Psoas muscle (tissue), 8 donors: ENCODE results near the gene MAGIX. TPM values are rescaled to one million over a fixed set of nuclear protein-coding genes. Genes with fewer than 3 reads are reported as not detected.
"Not testable (repeated sequence)": the region's sequence is repeated elsewhere in the genome, so short reads cannot be mapped to it uniquely, and the experiment has no call there.

Experiments used
- ATAC-seq, 4 donors: fragments of 200-7000 bp; cut with Tn5 transposase; one replicate each; pipeline ENCODE4 v1.9.1; 2020; ENCODE audit warnings: moderate library complexity in 3 of 4, mild to moderate bottlenecking in 2 of 4
- DNase-seq, 2 donors: peaks; one replicate each; pipeline ENCODE4 v3.0.0-alpha.2; 2020
- H3K27ac ChIP-seq: fragments of 200-600 bp; one replicate; pipeline ENCODE4 v1.8.0; 2022
- H3K27me3 ChIP-seq, 3 donors: fragments of 200-600 bp in 1 of 3; one replicate each; pipeline versions ENCODE4 v1.6.1 to v1.8.0; 2013 to 2022; ENCODE audit warnings: low read length in 2 of 3, mild to moderate bottlenecking in 2 of 3, moderate library complexity in 1 of 3; ENCODE audit not compliant: insufficient read depth in 3 of 3
- H3K36me3 ChIP-seq, 2 donors: fragments of 200-600 bp in 1 of 2; one replicate each; pipeline versions ENCODE4 v1.6.1 to v1.8.0; 2013 to 2022; ENCODE audit warnings: low read depth in 1 of 2, mild to moderate bottlenecking in 1 of 2, moderate library complexity in 1 of 2; ENCODE audit not compliant: insufficient read depth in 1 of 2
- H3K4me1 ChIP-seq: fragments of 200-600 bp; one replicate; pipeline ENCODE4 v1.8.0; 2022
- H3K4me3 ChIP-seq: fragments of 200-600 bp; one replicate; pipeline ENCODE4 v1.8.0; 2022; ENCODE audit warnings: mild to moderate bottlenecking
- H3K9me3 ChIP-seq: fragments of 200-600 bp; one replicate; pipeline ENCODE4 v1.8.0; 2022
- WGBS, 3 donors: extraction: QIAGEN DNeasy Blood & Tissue Kit; methylation state at CpG; one replicate each; pipeline versions ENCODE4 v1.1.6 to v1.1.7; 2013; 5-methylcytosine and 5-hydroxymethylcytosine counted together
- intact Hi-C, 2 donors: fragments of 100-400 bp; cut with DNase I; formaldehyde crosslinking; loops; one replicate each; pipeline versions ENCODE4 v1.11.0 to v1.14.2; 2022
- polyA plus RNA-seq, 3 donors: library from polyadenylated mRNA; stranded (reverse); fragments of 200-250 nt; gene quantifications; one replicate each; pipeline ENCODE4 v1.2.3, GENCODE V29; 2013
- total RNA-seq, 4 donors: library from RNA; stranded (reverse); fragmentation: NEBNext Ultra II Directional in 2 of 4; extraction: Animal tissue kit (Norgen Biotek cat#: 25700) in 2 of 4; gene quantifications; one replicate each; pipeline versions ENCODE4 v1.2.1 to v1.2.4, GENCODE V29; 2021 to 2023
- TF ChIP-seq, protein P1 (sequence below): fragments of 200-600 bp; IDR thresholded peaks from one replicate; pipeline ENCODE4 v1.8.0; 2022; ENCODE audit warnings: antibody characterized with exemption
- donor health status: healthy with polysubstance abuse.
- donor health status: DM: no; HTN: no; CAD: no; lungs with moderate emphysema.
- donor health status: Bipolar disorder and iron deficiency.
- donor health status: healthy.
- donor health status: DM: yes; HTN: yes; CAD: no.
- donor health status: DM: no; HTN: no; CAD: no.
- donor health status: DM: no; HTN: no; CAD: no.
- donor health status: DM: yes; HTN: yes; CAD: no.

MAGIX gene
- total and polyA plus RNA-seq, 7 donors = 2.9 to 8.0 (median 3.7) TPM

DNA sequence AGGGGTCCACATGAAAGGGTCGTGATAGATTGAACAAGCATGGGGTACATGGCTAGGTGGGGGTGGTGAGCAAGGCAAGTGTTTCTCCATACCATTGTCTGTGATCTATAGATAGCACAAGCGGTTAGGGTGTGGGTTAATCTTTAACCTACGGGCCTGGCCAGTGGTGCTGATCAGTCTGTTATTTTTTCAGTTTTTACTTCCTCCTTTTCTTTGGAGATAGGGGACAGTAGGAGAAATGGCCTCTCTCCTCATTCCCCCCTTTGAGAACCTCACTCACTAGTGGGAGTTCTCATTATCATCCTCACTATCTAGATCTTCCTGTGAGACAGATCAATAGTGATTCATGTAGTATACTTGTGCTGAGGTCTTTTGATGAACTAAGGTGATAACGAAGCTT, 22.8 kb upstream of the MAGIX start:
- H3K36me3 ChIP-seq = no peaks in the 10 kb centered on the region
- ATAC-seq (no peak), DNase-seq (no peak)
- H3K27me3 ChIP-seq = no peaks in the 10 kb centered on the region
- H3K9me3 ChIP-seq = peaks cover 4% of the 10 kb centered on the region
- TF ChIP-seq, protein P1, sequence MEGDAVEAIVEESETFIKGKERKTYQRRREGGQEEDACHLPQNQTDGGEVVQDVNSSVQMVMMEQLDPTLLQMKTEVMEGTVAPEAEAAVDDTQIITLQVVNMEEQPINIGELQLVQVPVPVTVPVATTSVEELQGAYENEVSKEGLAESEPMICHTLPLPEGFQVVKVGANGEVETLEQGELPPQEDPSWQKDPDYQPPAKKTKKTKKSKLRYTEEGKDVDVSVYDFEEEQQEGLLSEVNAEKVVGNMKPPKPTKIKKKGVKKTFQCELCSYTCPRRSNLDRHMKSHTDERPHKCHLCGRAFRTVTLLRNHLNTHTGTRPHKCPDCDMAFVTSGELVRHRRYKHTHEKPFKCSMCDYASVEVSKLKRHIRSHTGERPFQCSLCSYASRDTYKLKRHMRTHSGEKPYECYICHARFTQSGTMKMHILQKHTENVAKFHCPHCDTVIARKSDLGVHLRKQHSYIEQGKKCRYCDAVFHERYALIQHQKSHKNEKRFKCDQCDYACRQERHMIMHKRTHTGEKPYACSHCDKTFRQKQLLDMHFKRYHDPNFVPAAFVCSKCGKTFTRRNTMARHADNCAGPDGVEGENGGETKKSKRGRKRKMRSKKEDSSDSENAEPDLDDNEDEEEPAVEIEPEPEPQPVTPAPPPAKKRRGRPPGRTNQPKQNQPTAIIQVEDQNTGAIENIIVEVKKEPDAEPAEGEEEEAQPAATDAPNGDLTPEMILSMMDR = no peak
- 69 to 94% (median 87%) methylated on average over 3 to 4 of the region's 4 CpGs for WGBS, 3 donors
- H3K4me3 ChIP-seq = no peak overlapping the region
- H3K4me1 ChIP-seq = no peaks in the 10 kb centered on the region
- no peak overlapping the region for H3K27ac ChIP-seq
- intact Hi-C loops = no loop called here

DNA sequence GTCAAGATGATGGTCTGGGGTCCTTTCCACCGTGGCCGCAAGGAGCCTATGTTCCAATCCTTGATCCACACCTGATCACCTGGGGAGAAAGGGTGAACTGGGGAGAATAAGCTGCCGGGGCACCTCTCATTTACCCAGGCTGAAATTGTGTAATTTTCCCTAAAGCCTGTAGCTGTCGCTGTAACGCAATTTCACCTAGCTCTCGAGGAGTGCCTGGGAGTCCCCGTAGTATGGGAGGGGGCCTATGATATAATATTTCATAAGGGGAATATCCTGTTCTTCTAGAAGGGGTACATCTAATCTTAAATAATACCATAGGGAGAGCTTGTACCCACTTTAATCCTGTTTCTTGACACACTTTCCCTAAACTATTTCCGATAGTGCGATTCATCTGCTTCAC, 20.3 kb upstream of the MAGIX start:
- H3K36me3 ChIP-seq, DNase-seq, H3K4me1 ChIP-seq, H3K27ac ChIP-seq, H3K27me3 ChIP-seq, H3K4me3 ChIP-seq, ATAC-seq, intact Hi-C loops, H3K9me3 ChIP-seq: not testable (repeated sequence)
- TF ChIP-seq, protein P1 = peak; percentile 35
- WGBS, 3 donors = 33 to 45% (median 45%) methylated on average over 9 of the region's 9 CpGs

DNA sequence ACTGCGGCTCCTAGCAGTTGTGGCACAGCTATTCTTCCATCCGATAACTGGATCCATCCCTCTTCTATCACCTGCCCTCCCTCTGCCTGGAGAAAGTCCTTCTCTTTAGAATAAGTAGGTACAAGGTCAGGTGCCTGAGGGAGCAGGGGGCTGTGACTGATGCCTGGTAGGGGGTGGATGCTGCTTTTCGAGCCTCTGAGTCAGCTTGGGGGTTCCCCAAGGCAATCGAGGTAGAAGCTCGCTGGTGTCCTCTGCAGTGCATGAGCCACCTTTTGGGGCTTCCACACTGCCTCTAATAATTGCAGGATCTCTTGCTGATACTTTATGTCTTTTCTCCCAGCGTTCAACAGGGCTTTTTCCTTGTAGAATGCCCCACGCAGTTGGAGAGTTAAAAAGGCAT, 19.4 kb upstream of the MAGIX start:
- DNase-seq, H3K9me3 ChIP-seq, H3K27ac ChIP-seq, intact Hi-C loops, H3K36me3 ChIP-seq, ATAC-seq, H3K4me1 ChIP-seq, H3K4me3 ChIP-seq, H3K27me3 ChIP-seq: not testable (repeated sequence)
- WGBS, 3 donors = 80 to 89% (median 88%) methylated on average over 7 of the region's 7 CpGs

GRCh38 chrX:49147282-49147681, 15.3 kb upstream of the MAGIX start:
- DNase-seq (no peak), ATAC-seq (no peak)
- TF ChIP-seq, protein P1 = no peak
- 83 to 95% (median 94%) methylated on average over 5 to 8 of the region's 8 CpGs for WGBS, 3 donors
- Histone ChIP-seq H3K4me1 (no peaks in the 10 kb centered on the region), H3K4me3 (no peak overlapping the region), H3K27me3 (no peaks in the 10 kb centered on the region), H3K36me3 (no peaks in the 10 kb centered on the region), H3K27ac (no peak overlapping the region), H3K9me3 (no peaks in the 10 kb centered on the region)
- intact Hi-C loops = no loop called here

DNA sequence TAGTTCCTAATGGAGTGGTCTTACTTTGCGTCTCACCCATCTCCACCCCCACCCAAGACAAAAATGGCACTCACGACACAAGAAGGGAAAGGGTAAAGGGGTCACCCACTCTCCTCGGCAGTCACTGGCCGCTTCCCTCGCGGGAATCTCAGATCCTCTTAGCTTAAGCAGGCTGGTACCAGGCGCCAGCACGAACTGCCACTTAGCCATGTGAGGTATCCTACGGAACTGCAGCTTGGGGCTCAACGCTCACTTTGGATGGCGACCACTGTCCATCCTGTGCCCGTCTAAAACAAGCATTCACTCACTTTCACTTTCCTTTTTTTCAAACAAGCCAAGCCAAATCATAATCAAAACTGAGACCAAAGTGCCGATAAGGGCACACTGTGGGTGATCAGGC, 14.6 kb upstream of the MAGIX start:
- Histone ChIP-seq H3K4me1 (no peaks in the 10 kb centered on the region), H3K27me3 (no peaks in the 10 kb centered on the region), H3K4me3 (no peak overlapping the region), H3K36me3 (no peaks in the 10 kb centered on the region), H3K27ac (no peak overlapping the region), H3K9me3 (no peaks in the 10 kb centered on the region)
- DNase-seq = no peak
- intact Hi-C loops = no loop called here
- TF ChIP-seq, protein P1 = no peak
- WGBS, 3 donors = 87 to 91% (median 91%) methylated on average over 12 to 13 of the region's 13 CpGs
- no peak for ATAC-seq

GRCh38 chrX:49148390-49149100, 14.0 kb upstream of the MAGIX start:
- H3K27ac ChIP-seq, H3K36me3 ChIP-seq, ATAC-seq, H3K4me3 ChIP-seq, H3K27me3 ChIP-seq, H3K4me1 ChIP-seq, DNase-seq, H3K9me3 ChIP-seq, intact Hi-C loops: not testable (repeated sequence)
- WGBS, 3 donors = 81 to 89% (median 88%) methylated on average over 21 of the region's 21 CpGs

DNA sequence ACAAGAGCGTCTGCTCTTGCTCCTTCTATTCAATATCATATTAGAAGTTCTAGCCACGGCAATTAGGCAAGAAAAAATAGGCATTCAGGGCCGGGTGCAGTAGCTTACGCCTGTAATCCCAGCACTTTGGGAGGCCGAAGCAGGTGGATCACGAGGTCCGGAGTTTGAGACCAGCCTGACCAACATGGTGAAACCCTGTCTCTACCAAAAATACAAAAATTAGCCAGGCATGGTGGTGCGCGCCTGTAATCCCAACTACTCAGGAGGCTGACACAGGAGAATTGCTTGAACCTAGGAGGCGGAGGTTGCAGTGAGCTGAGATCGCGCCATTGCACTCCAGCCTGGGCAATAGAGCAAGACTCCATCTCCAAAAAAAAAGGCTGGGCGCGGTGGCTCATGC, 13.3 kb upstream of the MAGIX start:
- intact Hi-C loops, ATAC-seq, DNase-seq, H3K27me3 ChIP-seq, H3K36me3 ChIP-seq, H3K4me1 ChIP-seq, H3K4me3 ChIP-seq, H3K27ac ChIP-seq, H3K9me3 ChIP-seq: not testable (repeated sequence)
- WGBS, 3 donors = 91 to 95% (median 93%) methylated on average over 10 to 14 of the region's 14 CpGs
